Astrocyte of the spinal cord (primary cell): ENCODE data around the gene CMYA5.

ENCODE experiments used
- DNase-seq: peaks from one replicate; pipeline ENCODE4 v3.0.0; 2011; ENCODE audit warnings: low read depth, low spot score
- H3K4me3 ChIP-seq: 2 replicates; pipeline ENCODE4 v1.5.1; 2011; ENCODE audit warnings: low read depth, mild to moderate bottlenecking, low read length, moderate library complexity
- in situ Hi-C: cut with HindIII; loops from 2 replicates; pipeline ENCODE4 v1.10.0; 2017; ENCODE audit warnings: low sequenced_read_pairs
- TF ChIP-seq, protein P1 (sequence below): IDR thresholded peaks from 2 replicates; pipeline ENCODE4 v1.5.1; 2012; ENCODE audit warnings: low read depth, mild to moderate bottlenecking, low read length, inconsistent platforms

Gene CMYA5

GRCh38 chr5:79811081-79811480, 121.4 kb downstream of the CMYA5 start:
- TF ChIP-seq, protein P1, sequence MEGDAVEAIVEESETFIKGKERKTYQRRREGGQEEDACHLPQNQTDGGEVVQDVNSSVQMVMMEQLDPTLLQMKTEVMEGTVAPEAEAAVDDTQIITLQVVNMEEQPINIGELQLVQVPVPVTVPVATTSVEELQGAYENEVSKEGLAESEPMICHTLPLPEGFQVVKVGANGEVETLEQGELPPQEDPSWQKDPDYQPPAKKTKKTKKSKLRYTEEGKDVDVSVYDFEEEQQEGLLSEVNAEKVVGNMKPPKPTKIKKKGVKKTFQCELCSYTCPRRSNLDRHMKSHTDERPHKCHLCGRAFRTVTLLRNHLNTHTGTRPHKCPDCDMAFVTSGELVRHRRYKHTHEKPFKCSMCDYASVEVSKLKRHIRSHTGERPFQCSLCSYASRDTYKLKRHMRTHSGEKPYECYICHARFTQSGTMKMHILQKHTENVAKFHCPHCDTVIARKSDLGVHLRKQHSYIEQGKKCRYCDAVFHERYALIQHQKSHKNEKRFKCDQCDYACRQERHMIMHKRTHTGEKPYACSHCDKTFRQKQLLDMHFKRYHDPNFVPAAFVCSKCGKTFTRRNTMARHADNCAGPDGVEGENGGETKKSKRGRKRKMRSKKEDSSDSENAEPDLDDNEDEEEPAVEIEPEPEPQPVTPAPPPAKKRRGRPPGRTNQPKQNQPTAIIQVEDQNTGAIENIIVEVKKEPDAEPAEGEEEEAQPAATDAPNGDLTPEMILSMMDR, result no peak
- no peak for DNase-seq
- in situ Hi-C loops, result no loop called here
- no peak overlapping the region for H3K4me3 ChIP-seq

- in situ Hi-C loops, result no loop called here
- DNase-seq, result no peak
- no peak overlapping the region for H3K4me3 ChIP-seq
- TF ChIP-seq, protein P1, result no peak
These were observed 122.3 kb downstream of the CMYA5 start for GRCh38 chr5:79811904-79812303.

DNA sequence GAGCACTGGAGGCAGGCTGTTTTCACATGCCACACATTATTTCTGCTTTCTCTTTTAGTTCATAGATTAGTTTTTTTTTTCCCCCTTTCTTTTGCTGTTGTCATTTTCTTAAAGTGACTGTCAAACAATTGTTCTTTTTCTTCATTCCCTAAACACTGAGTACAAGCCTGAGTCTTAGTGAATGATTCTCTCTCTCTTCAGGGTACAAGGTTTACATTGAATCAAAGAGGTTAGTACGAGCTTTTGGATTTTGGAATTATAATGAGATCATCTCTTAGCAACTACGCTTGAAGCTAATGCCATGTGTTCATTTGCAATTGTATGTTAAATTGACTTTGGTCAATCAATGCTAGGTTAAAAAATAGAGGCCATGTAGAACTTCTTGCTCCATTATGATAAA, 125.1 kb downstream of the CMYA5 start:
- in situ Hi-C loops, result no loop called here
- DNase-seq, result no peak
- H3K4me3 ChIP-seq, result no peak overlapping the region
- TF ChIP-seq, protein P1, result no peak

DNA sequence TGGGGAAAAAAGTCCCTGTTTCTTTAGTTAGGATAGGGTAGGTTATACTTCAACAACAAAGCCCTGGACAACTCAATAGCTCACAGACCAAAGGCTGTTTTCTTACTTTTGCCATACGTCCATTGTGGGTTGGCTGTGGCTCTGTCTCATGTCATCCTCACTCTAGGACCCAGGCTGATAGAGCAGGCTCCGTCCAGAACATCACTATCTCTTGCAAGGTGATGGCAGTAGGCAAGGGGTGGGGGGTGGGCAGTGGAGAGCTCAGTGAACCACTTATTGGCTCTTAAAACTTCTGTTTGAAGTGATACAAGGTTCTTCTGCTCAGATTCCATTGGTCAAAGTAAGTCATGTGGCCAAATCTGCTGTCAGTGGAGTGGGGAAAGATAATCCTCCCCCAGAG, 126.4 kb downstream of the CMYA5 start:
- TF ChIP-seq, protein P1, result no peak
- H3K4me3 ChIP-seq, result no peak overlapping the region
- DNase-seq, result no peak
- in situ Hi-C loops, result no loop called here

GRCh38 chr5:79820648-79821047, 131.0 kb downstream of the CMYA5 start:
- in situ Hi-C loops, result no loop called here
- H3K4me3 ChIP-seq, result no peak overlapping the region
- no peak for DNase-seq
- TF ChIP-seq, protein P1, result no peak

DNA sequence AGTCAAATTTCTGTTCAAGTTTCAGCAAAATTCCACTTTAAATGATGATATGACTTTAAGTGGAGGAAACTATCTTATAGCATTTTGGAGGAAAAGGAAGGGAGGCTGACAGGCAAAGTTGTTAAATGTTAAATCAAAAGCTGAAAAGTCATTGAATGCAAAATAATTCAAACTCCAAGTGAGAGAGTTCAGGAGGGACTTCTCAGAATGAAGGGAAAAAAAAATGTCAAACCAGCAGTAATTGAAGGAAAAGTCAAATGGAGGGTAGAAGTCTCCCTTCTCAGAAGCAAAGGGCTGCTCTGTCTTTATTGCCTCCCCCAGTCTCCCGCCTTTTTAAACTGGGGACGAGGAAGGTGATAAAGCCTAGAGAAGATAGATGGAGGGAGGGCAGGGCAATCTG, 134.8 kb downstream of the CMYA5 start:
- no peak for DNase-seq
- H3K4me3 ChIP-seq, result no peak overlapping the region
- in situ Hi-C loops, result no loop called here
- TF ChIP-seq, protein P1, result no peak

DNA sequence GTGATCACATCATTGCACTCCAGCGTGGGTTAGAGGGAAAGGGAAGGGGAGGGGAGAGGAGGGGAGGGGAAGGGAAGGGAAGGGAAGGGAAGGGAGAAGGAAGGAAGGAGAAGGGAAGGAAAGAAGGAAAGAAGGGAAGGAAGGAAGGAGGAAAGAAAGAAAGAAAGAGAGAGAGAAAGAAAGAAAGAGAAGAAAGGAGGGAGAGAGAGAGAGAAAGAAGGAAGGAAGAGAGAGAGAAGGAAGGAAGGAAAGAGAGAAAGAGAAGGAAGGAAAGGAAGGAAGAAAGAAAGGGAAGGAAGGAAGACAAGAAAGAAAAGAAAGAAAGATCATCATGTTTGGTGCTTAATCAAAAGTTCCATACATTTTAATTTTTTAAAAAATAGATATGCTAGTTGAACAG, 136.2 kb downstream of the CMYA5 start:
- H3K4me3 ChIP-seq, result no peak overlapping the region
- TF ChIP-seq, protein P1, result no peak

More for the DNA sequence above, 136.2 kb downstream of the CMYA5 start:
- in situ Hi-C loops, result no loop called here
- DNase-seq, result no peak
